NCI-H1105 (cell line): ENCODE data around the gene KRT6C.
"Not testable (repeated sequence)": the region's sequence is repeated elsewhere in the genome, so short reads cannot be mapped to it uniquely, and the experiment has no call there.

Experiments
- DNase-seq: peaks from one replicate; lab custom pipeline; 2025; lab: John Stamatoyannopoulos, UW

The KRT6C gene

DNA sequence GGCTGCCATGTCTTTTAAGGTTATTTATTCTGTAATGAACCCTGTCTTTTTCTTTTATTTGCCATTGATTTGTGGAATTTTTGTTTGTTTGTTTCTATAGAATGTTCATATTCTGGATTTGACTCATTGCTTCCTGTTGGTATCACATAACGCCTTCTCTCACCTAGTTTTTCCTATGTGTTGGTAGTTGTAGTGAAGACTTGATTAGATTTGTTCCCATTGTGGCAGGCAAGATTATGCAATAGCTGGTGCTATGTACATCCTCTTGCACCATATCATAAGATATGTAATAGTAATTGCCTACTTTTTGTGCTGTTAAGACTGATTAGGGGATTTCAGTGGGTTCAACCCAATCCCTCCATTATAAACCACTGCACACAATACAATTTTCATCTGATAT lies 17.8 kb downstream of the KRT6C start:
- no peak for DNase-seq

DNA sequence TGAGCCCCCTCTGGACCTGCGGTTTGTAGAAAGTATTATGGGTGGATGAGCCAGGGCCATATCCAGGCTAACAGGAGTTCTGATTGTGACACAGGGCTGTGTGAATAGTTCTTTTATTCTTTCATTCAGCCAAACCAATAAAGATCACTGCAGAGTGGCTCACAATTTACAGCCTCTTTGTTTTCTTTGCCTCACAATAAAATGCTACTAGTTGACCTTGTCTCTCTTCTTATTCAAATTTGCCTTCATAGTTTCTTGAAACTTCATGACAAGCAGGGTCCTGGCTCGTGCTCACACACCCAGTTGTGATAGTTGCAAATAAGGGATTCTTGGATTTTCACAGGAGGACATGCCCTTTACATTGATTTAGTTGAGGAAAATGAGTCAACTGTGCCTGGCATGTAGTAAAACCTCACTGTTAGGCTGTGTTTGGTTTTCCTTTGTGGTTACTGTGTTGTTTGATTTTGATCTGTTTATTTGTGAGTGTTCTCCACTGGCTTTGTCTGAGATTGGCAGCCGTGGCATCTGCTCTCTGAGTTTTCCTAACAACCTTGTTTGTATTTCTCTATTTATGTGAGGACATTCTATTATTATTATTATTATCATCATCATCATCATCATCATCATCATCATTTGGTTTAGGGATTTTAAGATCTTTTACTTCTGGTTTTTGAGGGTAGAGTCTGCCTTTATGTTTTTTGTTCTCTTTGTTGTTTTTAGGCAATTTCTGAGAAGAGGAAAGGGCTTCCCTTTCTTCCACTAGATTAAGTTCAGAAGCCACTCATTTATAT lies 19.0 kb downstream of the KRT6C start:
- DNase-seq = no peak

DNA sequence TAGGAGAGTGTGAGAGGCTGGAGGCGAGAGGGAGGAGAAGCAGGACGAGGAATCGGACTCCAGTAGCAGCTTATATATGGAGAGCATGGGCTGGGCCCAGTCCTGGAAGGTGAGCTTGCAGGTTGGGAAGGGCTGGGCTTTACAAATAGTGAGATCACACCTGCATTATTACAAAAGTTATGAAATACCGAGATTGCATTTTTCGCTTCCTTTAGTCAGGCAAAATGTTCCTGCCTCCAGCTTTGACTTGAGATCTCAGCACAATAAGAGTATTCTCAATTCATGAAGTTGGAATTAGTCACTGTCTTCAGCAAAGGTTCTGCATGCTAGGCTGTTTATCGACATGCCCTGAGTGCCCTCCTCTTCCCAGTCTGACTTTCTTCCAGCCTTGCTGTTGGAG lies 21.5 kb downstream of the KRT6C start, which contains the start of gene KRT6B:
Gene KRT6B, minus strand, starts transcription at position 46 of the 400 bp plus-strand sequence. CDS start 68 bp downstream, outside the sequence.
- no peak for DNase-seq

- DNase-seq = no peak
Observed at GRCh38 chr12:52448228-52448627, 25.4 kb downstream of the KRT6C start.

DNA sequence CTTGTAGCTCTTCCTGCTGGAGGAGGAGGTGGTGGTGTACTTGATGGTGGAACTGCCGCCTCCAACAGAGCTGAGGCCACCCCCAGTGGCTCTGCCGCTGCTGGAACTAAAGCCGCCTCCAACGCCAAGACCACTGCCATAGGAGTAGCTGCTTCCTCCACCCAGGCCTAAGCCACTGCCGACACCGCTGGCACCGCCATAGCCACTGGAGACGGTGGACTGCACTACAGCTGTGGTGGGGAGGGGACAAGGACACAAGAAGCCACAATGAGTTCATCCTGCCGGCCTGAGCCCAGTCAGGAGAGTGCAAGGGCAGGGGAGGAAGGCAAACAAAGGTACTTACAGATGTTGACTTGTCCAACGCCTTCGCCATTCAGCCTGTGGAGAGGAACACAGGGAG lies 26.4 kb downstream of the KRT6C start:
- DNase-seq = not testable (repeated sequence)

- DNase-seq = no peak
Observed at GRCh38 chr12:52446367-52447045, 27.1 kb downstream of the KRT6C start.

DNA sequence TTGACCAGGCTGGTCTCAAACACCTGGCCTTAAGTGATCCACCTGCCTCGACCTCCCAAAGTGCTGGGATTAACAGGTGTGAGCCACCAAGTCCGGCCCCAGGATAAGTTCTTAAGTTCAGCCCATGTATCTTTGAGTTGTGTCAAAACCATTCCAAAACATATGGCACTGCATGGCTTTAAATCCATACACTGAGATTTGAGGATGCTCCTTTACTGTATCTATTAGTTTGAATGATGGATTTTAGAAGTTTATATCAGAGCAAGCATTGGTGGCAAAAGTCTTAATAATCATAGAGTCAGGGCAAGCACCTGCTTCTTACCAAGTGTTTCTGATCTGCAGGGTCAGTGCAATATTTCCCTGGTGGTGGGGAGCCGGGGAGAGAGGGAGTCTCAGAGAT lies 27.7 kb downstream of the KRT6C start:
- no peak for DNase-seq

GRCh38 chr12:52444647-52445595 lies 28.7 kb downstream of the KRT6C start:
- no peak for DNase-seq

DNA sequence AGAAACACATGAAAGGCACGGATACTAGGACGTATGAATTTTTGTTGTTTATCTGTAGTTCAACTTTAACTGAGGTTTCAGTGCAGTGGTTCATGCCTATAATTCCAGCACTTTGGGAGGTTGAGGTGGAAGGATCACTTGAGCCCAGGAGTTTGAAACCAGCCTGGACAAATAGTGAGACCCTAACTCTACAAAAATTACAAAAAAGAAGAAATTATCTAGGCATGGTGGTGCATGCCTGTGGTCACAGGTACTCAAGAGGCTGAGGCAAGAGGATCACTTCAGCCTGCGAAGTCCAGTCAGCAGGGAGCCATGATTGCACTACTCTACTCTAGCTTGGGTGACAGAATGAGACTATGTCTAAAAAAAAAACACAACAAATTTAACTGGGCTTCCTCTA lies 29.6 kb downstream of the KRT6C start:
- DNase-seq = no peak

DNA sequence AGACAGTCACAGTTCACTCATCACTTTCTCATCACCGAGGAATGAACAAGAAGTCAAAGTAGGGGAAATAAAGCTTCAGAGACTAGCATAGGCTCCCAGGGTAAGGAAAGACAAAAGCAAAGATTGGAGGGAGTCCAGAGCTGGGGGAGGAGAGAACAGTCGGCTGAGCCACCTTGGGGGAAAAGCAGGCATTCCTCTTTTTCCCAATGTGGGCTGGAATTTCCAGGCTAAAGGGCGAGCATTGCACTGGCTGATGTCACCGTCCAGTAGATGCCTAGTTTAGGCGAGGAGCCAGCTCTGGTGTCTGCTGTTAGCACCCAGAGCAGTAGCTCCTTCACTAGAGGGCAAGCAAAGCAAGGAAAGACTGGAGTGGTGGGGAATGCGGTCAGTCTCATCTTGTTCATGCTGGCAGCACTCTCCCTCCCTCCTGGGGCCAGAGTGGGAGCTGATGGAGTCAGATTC lies 31.0 kb downstream of the KRT6C start:
- DNase-seq = no peak

DNA sequence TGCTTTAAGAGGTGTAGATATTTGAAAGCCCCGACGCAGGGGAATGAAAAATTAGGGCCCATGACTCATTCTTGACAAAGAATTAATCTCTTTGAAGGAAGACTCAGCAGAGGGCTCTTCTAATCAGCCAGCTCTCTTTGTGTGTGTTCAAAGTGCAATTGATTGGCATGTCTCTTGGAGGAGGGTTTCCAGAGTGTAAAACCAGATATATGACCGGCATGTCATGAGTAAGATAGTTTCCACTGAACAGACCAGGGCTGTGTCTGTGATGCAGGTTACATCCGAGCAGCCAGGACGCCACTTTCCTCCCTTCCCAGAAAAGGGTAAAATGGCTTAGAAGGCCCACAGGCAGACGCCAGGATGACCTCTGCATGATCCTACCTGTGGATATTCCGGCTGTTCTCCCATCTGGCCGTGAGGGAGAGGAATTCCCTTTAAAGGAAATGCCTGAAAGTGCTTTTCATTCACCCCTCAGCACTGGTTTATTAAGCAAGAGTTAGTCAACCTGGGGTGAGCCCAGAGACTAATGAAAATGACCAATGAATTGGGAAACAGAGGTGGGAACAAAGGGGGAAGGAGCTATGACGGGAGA lies 32.2 kb downstream of the KRT6C start:
- DNase-seq = no peak

DNA sequence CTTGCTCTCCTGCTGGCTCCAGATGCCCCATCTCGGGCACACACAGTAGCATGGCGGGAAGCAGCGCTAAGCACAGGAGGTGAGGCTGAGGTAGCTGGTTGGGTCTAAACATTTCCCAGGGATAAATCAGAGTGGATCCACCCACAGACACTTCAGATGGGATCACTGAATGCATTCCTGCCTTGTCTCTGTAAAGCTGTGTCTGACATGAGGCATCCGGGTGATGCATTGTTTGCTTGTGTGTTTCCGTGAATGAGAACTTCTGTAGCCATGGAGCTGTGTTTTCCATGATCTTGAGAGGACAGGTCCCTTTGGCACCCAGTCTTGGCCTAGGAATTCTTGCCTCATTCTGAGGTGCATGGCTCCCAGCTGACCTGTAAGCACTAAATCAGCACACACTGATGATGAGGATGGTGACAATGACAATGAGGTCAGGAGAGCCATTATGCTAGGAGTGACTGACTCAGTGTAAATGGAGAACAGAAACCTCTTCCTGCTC lies 32.7 kb downstream of the KRT6C start:
- DNase-seq = no peak

- no peak for DNase-seq
Observed at GRCh38 chr12:52439845-52440244, 33.8 kb downstream of the KRT6C start.

DNA sequence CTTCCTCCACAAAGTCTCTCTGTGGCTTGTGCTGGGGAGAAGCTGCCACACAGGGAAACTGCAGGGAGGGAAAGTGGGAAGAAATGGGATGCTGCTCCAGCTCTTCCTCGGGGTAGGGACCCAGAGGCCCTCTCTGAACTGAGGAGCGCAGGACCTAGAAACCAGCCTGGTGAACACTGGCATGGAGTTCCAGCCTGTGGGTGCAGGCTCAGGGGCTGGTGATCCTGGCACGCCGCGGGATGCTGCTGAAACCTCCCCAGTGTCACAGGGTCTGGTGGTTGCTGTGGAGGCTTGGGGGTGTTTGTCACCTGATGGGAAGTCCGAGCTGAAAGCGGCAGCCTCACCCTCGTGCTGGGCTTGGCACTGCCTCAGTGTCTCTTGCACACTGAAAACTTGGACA lies 34.2 kb downstream of the KRT6C start:
- DNase-seq = no peak

DNA sequence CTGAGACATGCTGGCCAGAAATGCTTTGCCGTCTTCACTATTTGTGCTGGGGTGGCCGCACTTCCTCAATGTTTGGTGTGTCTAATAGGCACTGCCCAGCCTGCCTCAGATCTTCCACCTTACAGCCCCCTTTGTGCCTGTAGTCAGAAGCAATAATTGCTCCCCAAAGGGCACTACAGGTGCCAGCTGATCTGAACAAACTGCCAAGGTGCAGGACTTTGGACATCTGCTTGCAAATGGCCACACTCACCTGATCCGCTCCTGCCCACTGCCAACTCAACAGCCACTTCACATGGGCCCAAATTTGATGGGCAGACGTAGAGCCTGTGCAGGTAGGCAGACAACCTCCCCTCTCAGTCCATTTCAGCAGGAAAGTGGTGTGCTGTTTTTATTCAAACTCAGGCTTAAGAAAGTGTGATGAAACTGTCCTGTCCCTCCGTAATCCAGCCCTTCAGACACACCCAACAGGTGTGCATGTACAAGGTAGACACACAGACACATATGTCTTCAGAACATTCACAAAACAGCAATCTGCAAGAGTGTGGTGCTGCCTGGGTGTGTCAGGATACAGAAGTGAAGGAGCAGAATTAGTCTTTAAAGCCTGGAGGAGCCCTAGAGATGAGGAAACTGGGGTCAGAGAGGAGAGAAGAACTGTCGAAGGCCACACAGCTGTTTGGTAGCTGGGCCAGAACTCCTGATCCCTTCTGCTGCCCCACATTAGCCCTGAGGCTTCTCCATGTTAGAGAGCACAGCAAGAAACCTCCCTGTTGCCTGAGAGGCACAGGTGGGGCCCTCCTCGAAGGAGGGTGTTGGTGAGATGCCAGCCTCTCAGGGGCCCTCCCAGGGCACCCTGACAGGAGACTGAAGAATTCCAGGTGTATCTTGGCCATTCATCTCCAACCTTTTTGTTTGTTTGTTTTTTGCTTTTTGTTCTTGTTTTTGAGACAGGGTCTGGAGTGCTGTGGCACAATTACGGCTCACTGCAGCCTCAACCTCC lies 35.0 kb downstream of the KRT6C start:
- no peak for DNase-seq

DNA sequence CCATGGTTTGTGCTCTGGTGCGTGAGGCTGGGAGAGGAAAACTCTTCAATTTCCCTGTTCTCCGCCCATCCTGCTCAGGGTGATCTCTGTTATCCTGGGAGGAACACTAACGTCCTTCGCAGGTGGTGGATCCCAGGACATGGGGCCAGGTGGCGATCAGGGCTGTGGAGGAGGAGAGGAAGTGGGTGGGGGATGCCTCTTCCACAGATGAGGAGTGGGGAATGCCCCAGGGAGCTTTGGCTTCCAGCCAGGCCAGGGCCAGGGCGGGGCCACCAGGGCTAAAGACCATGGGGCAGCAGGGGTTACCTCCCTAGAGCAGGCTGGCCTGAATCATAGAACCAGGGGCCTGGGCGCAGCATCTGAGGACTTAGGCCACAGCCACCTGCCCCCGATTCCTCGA lies 36.1 kb downstream of the KRT6C start:
- DNase-seq = no peak

- DNase-seq = no peak
Observed at GRCh38 chr12:52436828-52437474, 36.7 kb downstream of the KRT6C start.

GRCh38 chr12:52436000-52436827 lies 37.4 kb downstream of the KRT6C start:
- DNase-seq = no peak

- DNase-seq = no peak
Observed at GRCh38 chr12:52435659-52435999, 38.0 kb downstream of the KRT6C start.
